ENCODE measurements around the gene NES.

The NES gene

GRCh38 chr1:156664046-156664766 lies 13.0 kb downstream of the NES start:
- no peaks in the 10 kb centered on the region for H3K27me3 Mint-ChIP-seq
- H3K36me3 Mint-ChIP-seq (ENCODE audit: low read depth) = no peaks in the 10 kb centered on the region
- no peak overlapping the region for H3K4me3 Mint-ChIP-seq
- H3K9me3 Mint-ChIP-seq = no peaks in the 10 kb centered on the region
- H3K27ac Mint-ChIP-seq = no peak overlapping the region
- H3K4me1 Mint-ChIP-seq (ENCODE audit: low read depth) = peaks cover 37% of the 10 kb centered on the region

GRCh38 chr1:156663178-156663577 lies 14.0 kb downstream of the NES start:
- Mint-ChIP-seq H3K27me3 (no peaks in the 10 kb centered on the region), H3K36me3 (ENCODE audit: low read depth) (no peaks in the 10 kb centered on the region), H3K4me3 (no peak overlapping the region), H3K27ac (peak overlapping the region; percentile 22), H3K9me3 (no peaks in the 10 kb centered on the region), H3K4me1 (ENCODE audit: low read depth) (peaks cover 39% of the 10 kb centered on the region)

GRCh38 chr1:156662800-156663055 lies 14.5 kb downstream of the NES start:
- Mint-ChIP-seq H3K4me1 (ENCODE audit: low read depth) (peaks cover 42% of the 10 kb centered on the region), H3K9me3 (no peaks in the 10 kb centered on the region), H3K4me3 (no peak overlapping the region), H3K36me3 (ENCODE audit: low read depth) (no peaks in the 10 kb centered on the region), H3K27me3 (no peaks in the 10 kb centered on the region), H3K27ac (peak overlapping the region; percentile 22)

GRCh38 chr1:156662005-156662799 lies 15.0 kb downstream of the NES start:
- no peak overlapping the region for H3K4me3 Mint-ChIP-seq
- peaks cover 47% of the 10 kb centered on the region for H3K4me1 Mint-ChIP-seq (ENCODE audit: low read depth)
- H3K27me3 Mint-ChIP-seq = peaks cover 4% of the 10 kb centered on the region
- no peaks in the 10 kb centered on the region for H3K36me3 Mint-ChIP-seq (ENCODE audit: low read depth)
- H3K9me3 Mint-ChIP-seq = no peaks in the 10 kb centered on the region
- no peak overlapping the region for H3K27ac Mint-ChIP-seq

GRCh38 chr1:156660752-156661112 lies 16.5 kb downstream of the NES start:
- peak overlapping the region; percentile 86 for H3K4me3 Mint-ChIP-seq
- H3K9me3 Mint-ChIP-seq = no peaks in the 10 kb centered on the region
- H3K4me1 Mint-ChIP-seq (ENCODE audit: low read depth) = peaks cover 54% of the 10 kb centered on the region
- H3K36me3 Mint-ChIP-seq (ENCODE audit: low read depth) = no peaks in the 10 kb centered on the region
- H3K27ac Mint-ChIP-seq = peak overlapping the region; percentile 93
- peaks cover 19% of the 10 kb centered on the region for H3K27me3 Mint-ChIP-seq

- no peaks in the 10 kb centered on the region for H3K9me3 Mint-ChIP-seq
- peak overlapping the region; percentile 86 for H3K4me3 Mint-ChIP-seq
- H3K4me1 Mint-ChIP-seq (ENCODE audit: low read depth) = peaks cover 54% of the 10 kb centered on the region
- no peaks in the 10 kb centered on the region for H3K36me3 Mint-ChIP-seq (ENCODE audit: low read depth)
- H3K27ac Mint-ChIP-seq = peak overlapping the region; percentile 93
- peaks cover 25% of the 10 kb centered on the region for H3K27me3 Mint-ChIP-seq
Observed at GRCh38 chr1:156659988-156660751, 17.0 kb downstream of the NES start.

- no peak overlapping the region for H3K27ac Mint-ChIP-seq
- H3K4me1 Mint-ChIP-seq (ENCODE audit: low read depth) = peaks cover 54% of the 10 kb centered on the region
- peak overlapping the region; percentile 65 for H3K4me3 Mint-ChIP-seq
Observed at GRCh38 chr1:156659661-156659987, 17.6 kb downstream of the NES start.

GRCh38 chr1:156658945-156659574 lies 18.1 kb downstream of the NES start:
- Mint-ChIP-seq H3K36me3 (ENCODE audit: low read depth) (no peaks in the 10 kb centered on the region), H3K27me3 (peaks cover 33% of the 10 kb centered on the region), H3K4me1 (ENCODE audit: low read depth) (peaks cover 51% of the 10 kb centered on the region), H3K4me3 (peak overlapping the region; percentile 65), H3K9me3 (no peaks in the 10 kb centered on the region), H3K27ac (no peak overlapping the region)

More at GRCh38 chr1:156659661-156659987, 17.6 kb downstream of the NES start:
- Mint-ChIP-seq H3K9me3 (no peaks in the 10 kb centered on the region), H3K36me3 (ENCODE audit: low read depth) (no peaks in the 10 kb centered on the region), H3K27me3 (peaks cover 27% of the 10 kb centered on the region)

GRCh38 chr1:156658496-156658895 lies 18.7 kb downstream of the NES start:
- no peak overlapping the region for H3K27ac Mint-ChIP-seq
- H3K36me3 Mint-ChIP-seq (ENCODE audit: low read depth) = no peaks in the 10 kb centered on the region
- no peak overlapping the region for H3K4me3 Mint-ChIP-seq
- peaks cover 51% of the 10 kb centered on the region for H3K4me1 Mint-ChIP-seq (ENCODE audit: low read depth)
- H3K27me3 Mint-ChIP-seq = peaks cover 38% of the 10 kb centered on the region
- no peaks in the 10 kb centered on the region for H3K9me3 Mint-ChIP-seq

GRCh38 chr1:156657741-156658319 lies 19.4 kb downstream of the NES start:
- no peak overlapping the region for H3K27ac Mint-ChIP-seq
- no peaks in the 10 kb centered on the region for H3K9me3 Mint-ChIP-seq
- H3K36me3 Mint-ChIP-seq (ENCODE audit: low read depth) = no peaks in the 10 kb centered on the region
- peak overlapping the region; percentile 75 for H3K4me3 Mint-ChIP-seq
- peaks cover 45% of the 10 kb centered on the region for H3K27me3 Mint-ChIP-seq
- peaks cover 49% of the 10 kb centered on the region for H3K4me1 Mint-ChIP-seq (ENCODE audit: low read depth)

GRCh38 chr1:156656806-156657740 lies 20.1 kb downstream of the NES start:
- Mint-ChIP-seq H3K4me1 (ENCODE audit: low read depth) (peaks cover 44% of the 10 kb centered on the region), H3K27ac (no peak overlapping the region), H3K27me3 (peaks cover 49% of the 10 kb centered on the region), H3K4me3 (peak overlapping the region; percentile 75), H3K36me3 (ENCODE audit: low read depth) (no peaks in the 10 kb centered on the region), H3K9me3 (no peaks in the 10 kb centered on the region)

- no peaks in the 10 kb centered on the region for H3K9me3 Mint-ChIP-seq
- no peak overlapping the region for H3K4me3 Mint-ChIP-seq
- no peaks in the 10 kb centered on the region for H3K36me3 Mint-ChIP-seq (ENCODE audit: low read depth)
- H3K27ac Mint-ChIP-seq = no peak overlapping the region
- peaks cover 34% of the 10 kb centered on the region for H3K4me1 Mint-ChIP-seq (ENCODE audit: low read depth)
- H3K27me3 Mint-ChIP-seq = peaks cover 55% of the 10 kb centered on the region
Observed at GRCh38 chr1:156655904-156656516, 21.2 kb downstream of the NES start.

GRCh38 chr1:156655151-156655903 lies 21.9 kb downstream of the NES start:
- Mint-ChIP-seq H3K27me3 (peaks cover 61% of the 10 kb centered on the region), H3K27ac (no peak overlapping the region)

More at GRCh38 chr1:156655151-156655903, 21.9 kb downstream of the NES start:
- H3K36me3 Mint-ChIP-seq (ENCODE audit: low read depth) = no peaks in the 10 kb centered on the region
- peaks cover 29% of the 10 kb centered on the region for H3K4me1 Mint-ChIP-seq (ENCODE audit: low read depth)
- no peak overlapping the region for H3K4me3 Mint-ChIP-seq
- H3K9me3 Mint-ChIP-seq = no peaks in the 10 kb centered on the region

All from stimulated activated naive CD8-positive, alpha-beta T cell treated with anti-CD3 and anti-CD28 coated beads, Interleukin-15, Interleukin-2, amounts not matched to agents 100 ng/mL and 50 ng/mL, for 24 hours (primary cell).